GM13977 (cell line): Measurements from ENCODE around the gene GGN.

ENCODE experiments used
- DNase-seq: peaks from one replicate; pipeline ENCODE4 v3.0.0; 2012; ENCODE audit warnings: low spot score
- in situ Hi-C: fragments of 300-500 bp; cut with MboI; formaldehyde crosslinking; loops from one replicate; pipeline ENCODE4 v1.12.0; 2022; ENCODE audit warnings: low sequenced_read_pairs, low pct_unique_long_range_greater_than_20kb, mixed read lengths, inconsistent platforms; ENCODE audit not compliant: unreplicated experiment
- TF ChIP-seq, protein P1 (sequence below): IDR thresholded peaks from 2 replicates; pipeline ENCODE4 v1.5.1; 2012; ENCODE audit warnings: mild to moderate bottlenecking, control low read depth; ENCODE audit not compliant: insufficient read depth; ENCODE audit errors: extremely low read depth, missing control alignments

The GGN gene

DNA sequence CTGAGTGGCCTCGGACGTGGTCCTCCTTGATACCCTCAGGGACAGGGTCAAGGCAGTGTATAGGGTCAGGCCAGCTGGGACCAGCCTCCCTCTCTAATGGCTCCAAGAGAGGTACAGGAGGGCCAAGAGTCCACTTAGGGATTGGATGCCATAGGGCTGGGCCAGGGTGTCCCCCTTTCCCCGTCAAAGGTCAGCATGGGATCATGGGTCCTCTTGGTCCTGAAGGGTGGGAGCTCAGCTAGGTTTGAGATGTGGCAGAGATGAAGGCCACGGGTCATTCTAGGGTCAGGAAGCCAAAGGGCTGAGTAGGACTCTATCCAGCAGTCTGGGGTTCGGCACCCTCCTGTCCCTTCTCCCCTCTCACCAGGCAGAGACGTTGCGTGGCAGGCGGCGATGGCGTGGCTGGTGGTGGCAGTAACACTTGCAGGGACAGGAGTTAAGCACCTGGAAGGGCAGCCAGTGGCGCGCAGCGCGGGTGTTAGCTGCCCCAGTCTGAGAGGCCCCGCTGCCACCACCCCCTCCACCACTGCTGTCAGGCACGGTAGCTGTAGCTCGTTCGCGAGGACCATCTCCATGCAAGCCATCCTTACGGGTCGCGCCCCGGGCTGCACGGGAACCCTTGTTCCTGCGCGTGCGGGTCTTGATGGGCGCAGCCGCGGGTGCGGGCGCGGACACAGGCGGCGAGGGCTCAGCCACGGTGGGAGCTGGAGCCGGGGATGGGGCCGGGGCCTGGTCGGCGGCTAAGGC is 2.6 kb downstream of the GGN start:
- in situ Hi-C loops = no loop called here
- TF ChIP-seq, protein P1, sequence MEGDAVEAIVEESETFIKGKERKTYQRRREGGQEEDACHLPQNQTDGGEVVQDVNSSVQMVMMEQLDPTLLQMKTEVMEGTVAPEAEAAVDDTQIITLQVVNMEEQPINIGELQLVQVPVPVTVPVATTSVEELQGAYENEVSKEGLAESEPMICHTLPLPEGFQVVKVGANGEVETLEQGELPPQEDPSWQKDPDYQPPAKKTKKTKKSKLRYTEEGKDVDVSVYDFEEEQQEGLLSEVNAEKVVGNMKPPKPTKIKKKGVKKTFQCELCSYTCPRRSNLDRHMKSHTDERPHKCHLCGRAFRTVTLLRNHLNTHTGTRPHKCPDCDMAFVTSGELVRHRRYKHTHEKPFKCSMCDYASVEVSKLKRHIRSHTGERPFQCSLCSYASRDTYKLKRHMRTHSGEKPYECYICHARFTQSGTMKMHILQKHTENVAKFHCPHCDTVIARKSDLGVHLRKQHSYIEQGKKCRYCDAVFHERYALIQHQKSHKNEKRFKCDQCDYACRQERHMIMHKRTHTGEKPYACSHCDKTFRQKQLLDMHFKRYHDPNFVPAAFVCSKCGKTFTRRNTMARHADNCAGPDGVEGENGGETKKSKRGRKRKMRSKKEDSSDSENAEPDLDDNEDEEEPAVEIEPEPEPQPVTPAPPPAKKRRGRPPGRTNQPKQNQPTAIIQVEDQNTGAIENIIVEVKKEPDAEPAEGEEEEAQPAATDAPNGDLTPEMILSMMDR = no peak
- DNase-seq = no peak

DNA sequence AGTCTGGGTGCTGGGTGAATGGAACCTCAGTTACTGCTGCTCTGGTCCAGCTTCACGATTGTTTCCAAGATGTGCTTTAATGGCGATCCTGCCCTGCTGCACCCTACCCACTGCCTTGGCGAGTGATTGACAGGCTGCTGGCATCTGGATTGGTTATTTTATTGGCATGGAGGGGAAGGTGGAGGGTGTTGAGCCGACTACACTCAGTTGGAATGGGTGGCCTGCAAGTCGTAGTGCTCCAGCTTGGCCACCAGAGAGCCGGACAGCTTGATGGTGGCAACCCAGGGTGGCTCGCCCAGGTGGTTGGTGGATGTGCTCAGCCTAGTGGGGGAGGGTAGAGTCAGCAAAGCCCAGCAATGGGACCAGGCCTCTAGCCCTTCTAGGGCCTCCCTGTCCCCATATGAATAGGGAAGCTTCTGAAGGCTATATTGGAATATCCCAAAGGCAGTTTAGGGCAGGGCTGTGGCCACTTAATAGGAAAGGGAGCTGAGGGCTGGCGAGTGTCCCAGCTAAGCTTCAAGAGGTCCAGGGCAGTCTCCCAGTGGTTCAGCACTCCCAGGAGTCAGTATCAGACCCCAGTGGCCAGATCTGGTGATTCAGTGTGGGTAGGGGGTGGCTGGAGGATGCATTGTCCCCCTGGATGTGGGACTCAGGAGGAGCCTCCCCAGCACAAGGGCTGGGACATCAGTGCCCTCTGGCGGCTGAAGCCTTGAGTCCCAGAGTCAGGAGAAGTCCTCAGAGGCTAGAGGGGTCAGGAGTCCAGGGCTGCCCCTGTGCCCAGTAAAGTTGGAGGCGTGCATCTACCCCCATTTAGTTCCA is 3.4 kb downstream of the GGN start:
- in situ Hi-C loops = no loop called here
- TF ChIP-seq, protein P1 = no peak
- DNase-seq = no peak

- TF ChIP-seq, protein P1 = no peak
- DNase-seq = no peak
- in situ Hi-C loops = no loop called here
Measured at GRCh38 chr19:38383743-38384142, 4.1 kb downstream of the GGN start.

DNA sequence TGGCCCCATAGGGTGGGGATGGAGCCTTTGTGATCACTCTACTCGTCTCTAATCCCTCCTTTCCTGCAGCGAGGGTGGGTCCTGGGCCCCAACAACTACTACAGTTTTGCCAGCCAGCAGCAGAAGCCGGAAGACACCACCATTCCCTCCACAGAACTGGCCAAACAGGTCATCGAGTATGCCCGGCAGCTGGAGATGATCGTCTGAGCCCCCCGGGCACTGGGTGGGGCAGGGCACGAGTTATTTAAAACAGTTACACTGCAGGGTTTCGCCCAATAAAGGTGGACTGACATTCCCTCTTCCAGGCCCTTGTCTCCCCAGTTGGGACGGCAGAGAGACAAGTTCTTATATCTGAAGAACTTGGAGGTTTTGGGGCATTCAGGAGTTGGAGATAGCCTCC is 4.7 kb downstream of the GGN start:
- TF ChIP-seq, protein P1 = no peak
- in situ Hi-C loops = no loop called here

DNA sequence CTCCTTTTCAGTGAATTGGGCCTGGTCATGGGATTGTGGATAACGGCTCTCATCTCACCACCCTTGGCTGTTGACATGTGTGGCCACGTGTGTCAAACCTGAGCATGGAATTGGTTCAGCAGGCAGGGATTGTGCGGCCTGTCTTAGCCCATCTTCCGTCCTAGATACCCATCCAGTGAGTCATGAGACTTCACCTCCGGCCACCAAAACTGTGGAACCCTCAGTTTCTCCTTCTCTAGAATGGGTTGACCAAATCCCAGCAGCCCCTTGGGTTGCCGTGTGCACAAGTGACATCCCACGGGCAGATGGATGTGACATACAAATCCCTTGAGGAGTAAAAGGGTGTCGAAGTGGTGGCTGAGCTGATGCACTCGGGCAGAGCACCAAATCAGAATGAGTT is 6.7 kb downstream of the GGN start:
- DNase-seq = no peak
- in situ Hi-C loops = no loop called here
- TF ChIP-seq, protein P1 = no peak

More for the DNA sequence above, 4.7 kb downstream of the GGN start:
- DNase-seq = no peak

DNA sequence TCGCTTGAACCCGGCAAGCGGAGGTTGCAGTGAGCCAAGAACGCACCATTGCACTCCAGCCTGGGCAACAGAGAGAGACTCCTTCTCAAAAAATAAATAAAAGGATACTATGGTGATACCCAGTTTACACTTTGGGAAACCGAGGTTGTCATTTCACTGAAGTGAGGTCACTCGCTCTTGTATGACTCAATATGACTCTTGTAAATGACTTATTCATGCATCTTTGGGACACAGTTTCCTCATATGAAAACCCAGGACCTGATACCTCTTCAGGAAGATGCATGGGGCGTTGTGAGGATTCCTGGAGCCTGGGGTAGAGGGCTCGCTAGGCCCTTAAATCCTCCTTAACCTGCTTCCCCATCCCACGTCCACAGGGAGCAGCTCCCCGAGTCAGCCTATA is 9.0 kb downstream of the GGN start:
- DNase-seq = no peak
- in situ Hi-C loops = no loop called here

More for the DNA sequence above, 9.0 kb downstream of the GGN start:
- TF ChIP-seq, protein P1 = no peak
